ENCODE measurements around the gene TIGD1. TPM values are rescaled to one million over a fixed set of nuclear protein-coding genes. Genes with fewer than 3 reads are reported as not detected.
"Not testable (repeated sequence)": the region's sequence is repeated elsewhere in the genome, so short reads cannot be mapped to it uniquely, and the experiment has no call there.

TIGD1 gene
- polyA plus RNA-seq, 1 donor, result 6.8 TPM

GRCh38 chr2:232570481-232570880, 20.1 kb upstream of the TIGD1 start:
- not testable (repeated sequence) for DNase-seq (ENCODE audit: low read depth)

DNA sequence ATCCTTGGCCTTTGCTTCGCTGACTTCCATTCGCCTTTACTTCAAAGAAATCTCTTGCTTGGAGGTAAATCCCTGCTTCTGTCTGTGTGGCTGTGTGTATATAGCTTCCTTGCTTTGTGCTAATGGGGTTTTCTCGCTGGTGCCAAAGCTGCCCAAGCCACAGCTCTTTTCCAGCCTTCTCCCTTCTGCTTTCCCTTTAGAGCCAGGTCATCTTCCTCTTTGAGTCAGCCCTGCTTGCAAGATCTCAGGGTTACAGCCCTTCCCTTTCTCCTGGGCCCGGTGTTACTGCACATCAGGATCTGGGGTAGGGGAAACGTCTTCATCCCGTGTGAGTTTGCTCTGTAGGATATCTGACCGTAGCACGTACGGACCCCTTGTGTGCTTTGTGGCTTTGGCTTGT, 19.2 kb upstream of the TIGD1 start:
- DNase-seq (ENCODE audit: low read depth), result no peak

GRCh38 chr2:232568161-232568560, 17.8 kb upstream of the TIGD1 start:
- no peak for DNase-seq (ENCODE audit: low read depth)

DNA sequence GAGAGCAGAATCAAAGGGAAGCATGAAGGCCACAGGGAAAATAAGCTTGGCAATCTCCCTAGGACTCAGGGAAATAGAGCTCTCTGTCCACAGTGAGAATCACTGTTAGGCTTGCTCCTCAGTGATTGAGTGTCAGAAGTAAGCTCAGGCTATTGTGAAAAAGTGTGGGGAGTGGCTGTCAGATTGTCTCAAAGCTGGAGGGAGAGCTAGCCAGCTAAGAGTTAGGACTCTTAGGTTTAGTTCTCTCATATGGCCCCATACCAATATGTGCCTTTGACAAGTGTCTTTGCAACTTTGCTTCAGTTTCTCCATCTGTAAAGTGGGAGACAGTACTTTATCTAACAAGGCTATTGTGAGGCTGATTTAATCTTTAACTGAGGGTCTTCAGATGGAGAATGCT, 17.4 kb upstream of the TIGD1 start:
- no peak for DNase-seq (ENCODE audit: low read depth)

GRCh38 chr2:232563580-232563979, 13.2 kb upstream of the TIGD1 start:
- DNase-seq (ENCODE audit: low read depth), result no peak

- no peak for DNase-seq (ENCODE audit: low read depth)
Measured at GRCh38 chr2:232562515-232563151, 12.3 kb upstream of the TIGD1 start.

DNA sequence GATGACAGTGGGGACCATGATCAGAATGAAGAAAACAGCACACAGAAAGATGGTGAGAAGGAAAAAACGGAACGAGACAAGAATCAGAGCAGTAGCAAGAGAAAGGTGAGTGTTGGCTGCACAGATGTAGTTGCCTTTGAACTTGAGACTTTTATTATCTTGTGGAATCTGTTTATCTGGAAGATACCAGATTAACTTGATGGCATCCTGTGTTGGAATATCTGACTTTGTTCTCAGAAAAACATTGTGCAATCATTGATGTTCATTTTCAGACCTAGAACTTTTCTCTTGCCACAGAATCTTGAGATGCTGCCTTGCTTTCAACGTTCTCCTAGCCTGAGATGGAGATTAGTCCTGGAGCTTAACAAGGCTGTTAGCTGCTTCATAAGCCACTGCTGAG, 6.1 kb upstream of the TIGD1 start:
- no peak for DNase-seq (ENCODE audit: low read depth)

- DNase-seq (ENCODE audit: low read depth), result no peak
Measured at GRCh38 chr2:232551776-232552175, 1.4 kb upstream of the TIGD1 start.

GRCh38 chr2:232551250-232551638, 887 bp upstream of the TIGD1 start:
- DNase-seq (ENCODE audit: low read depth), result no peak

- no peak for DNase-seq (ENCODE audit: low read depth)
Measured at GRCh38 chr2:232549655-232550353, 553 bp downstream of the TIGD1 start.

GRCh38 chr2:232547991-232548390, 2.4 kb downstream of the TIGD1 start:
- no peak for DNase-seq (ENCODE audit: low read depth)

DNA sequence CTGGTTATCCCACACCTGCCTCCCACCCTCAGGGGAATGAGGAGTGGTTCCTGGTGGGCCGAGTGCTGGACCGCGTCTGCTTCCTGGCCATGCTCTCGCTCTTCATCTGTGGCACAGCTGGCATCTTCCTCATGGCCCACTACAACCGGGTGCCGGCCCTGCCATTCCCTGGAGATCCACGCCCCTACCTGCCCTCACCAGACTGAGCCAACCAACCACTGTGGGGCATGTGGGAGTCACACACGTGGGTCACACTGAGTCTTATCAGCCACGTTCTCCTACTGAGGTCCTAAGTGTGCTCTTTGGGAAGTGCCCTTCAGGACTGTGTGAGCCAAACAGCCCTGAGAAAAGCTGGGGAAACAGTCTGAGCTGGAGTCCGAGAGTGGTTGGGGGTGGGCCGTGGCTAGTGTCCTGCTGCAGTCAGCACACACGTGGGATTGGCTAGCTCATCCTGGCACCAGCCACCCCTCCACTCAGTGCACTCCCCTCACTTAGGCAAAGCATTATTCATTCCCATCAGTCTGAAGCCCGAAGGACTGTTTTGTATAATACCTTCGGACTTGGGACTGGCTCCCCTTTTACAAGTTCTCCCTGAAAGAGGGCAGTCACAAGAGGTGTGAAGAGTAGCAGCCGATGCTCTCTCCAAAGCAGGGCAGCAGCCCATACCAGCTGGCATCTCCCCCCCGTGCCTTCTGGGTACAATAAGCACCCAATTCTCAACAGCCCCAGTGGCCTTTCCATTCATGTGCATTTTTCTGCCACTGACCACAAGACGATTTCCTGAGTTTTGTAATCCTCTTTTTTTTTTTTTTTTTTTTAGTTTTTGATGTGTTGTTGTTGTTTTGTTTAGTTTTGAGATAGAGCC, 4.6 kb downstream of the TIGD1 start:
- no peak for DNase-seq (ENCODE audit: low read depth)

GRCh38 chr2:232544674-232545073, 5.7 kb downstream of the TIGD1 start:
- DNase-seq (ENCODE audit: low read depth), result no peak

DNA sequence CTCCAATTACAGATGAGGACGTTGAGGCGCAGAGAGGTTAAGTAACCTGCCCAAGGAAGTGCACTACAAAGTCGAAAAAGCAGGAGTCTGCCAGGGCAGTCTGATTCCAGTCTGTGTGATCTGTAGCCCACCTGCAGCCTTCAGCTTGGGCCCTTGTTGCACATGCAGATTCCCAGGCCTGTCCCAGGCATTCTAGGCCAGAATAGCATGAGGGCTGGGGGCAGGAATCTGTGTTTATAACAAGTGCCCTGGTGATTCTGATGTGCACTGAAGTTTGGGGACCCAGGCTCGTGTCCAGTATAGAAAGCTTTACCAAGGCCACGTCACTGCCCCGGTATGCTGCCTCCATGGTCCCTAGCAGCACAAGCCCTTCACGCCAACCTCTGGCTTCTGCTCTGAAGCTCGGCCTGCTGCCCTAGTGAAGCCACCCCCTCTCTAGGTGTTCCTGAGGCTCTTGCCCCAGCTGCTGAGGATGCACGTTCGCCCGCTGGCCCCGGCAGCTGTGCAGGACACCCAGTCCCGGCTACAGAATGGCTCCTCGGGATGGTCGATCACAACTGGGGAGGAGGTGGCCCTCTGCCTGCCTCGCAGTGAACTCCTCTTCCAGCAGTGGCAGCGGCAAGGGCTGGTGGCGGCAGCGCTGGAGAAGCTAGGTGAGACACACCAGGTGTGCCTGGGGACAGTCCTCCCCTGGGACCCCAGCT, 6.3 kb downstream of the TIGD1 start:
- no peak for DNase-seq (ENCODE audit: low read depth)

DNA sequence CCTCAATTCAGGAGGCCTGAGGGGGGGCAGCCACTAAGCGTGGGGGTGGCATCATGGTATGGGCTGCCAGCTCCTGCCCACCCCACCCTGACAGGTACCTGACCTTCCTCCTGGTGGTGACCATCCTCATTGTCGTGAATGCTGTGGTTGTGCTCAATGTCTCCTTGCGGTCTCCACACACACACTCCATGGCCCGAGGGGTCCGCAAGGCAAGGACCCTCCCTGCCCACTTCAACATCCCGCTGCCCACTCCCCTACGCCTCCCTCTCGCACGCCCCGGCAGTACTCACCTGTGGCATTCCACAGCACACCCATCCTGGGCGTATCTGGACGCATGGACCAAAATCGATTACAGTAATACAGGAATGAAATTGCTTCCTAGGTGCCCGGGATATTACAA, 6.9 kb downstream of the TIGD1 start:
- no peak for DNase-seq (ENCODE audit: low read depth)

DNA sequence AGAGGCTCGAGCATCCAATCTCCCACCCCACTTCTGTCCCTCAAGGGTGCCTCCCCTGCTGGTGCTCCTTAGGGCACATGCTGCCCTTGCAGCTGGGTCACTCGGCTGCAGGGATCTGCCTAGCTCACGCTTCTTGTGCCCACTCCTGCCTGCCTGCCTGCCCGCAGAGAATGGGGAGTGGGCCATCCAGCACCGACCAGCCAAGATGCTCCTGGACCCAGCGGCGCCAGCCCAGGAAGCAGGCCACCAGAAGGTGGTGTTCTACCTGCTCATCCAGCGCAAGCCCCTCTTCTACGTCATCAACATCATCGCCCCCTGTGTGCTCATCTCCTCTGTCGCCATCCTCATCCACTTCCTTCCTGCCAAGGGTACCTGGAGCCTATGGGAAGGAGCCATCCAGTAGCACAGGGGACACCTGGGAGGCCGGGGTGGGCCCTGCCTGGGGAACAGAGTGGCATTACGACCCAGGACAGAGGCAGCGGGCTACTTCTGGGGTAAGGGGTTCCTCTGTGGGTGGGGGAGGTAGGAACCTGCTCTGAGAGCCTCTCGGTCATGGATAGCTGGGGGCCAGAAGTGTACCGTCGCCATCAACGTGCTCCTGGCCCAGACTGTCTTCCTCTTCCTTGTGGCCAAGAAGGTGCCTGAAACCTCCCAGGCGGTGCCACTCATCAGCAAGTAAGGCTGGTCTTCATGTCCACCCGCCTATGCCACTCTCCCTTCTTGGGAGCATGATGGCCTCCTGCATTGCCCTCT, 7.5 kb downstream of the TIGD1 start:
- DNase-seq (ENCODE audit: low read depth), result no peak

- DNase-seq (ENCODE audit: low read depth), result no peak
Measured at GRCh38 chr2:232541961-232542714, 8.2 kb downstream of the TIGD1 start.

- DNase-seq (ENCODE audit: low read depth), result no peak
Measured at GRCh38 chr2:232541195-232541960, 9.0 kb downstream of the TIGD1 start.

GRCh38 chr2:232540441-232541041, 9.8 kb downstream of the TIGD1 start:
- no peak for DNase-seq (ENCODE audit: low read depth)

Measured in forelimb muscle (tissue), 1 donor.